SW480 (cell line): ENCODE measurements around the gene TPH2.
A peak's percentile ranks its signal among the peaks of the same experiment; 100 is the strongest.

Experiments
- DNase-seq: peaks from one replicate; pipeline ENCODE4 v3.0.0-alpha.2; 2016; ENCODE audit warnings: low spot score

The TPH2 gene

DNA sequence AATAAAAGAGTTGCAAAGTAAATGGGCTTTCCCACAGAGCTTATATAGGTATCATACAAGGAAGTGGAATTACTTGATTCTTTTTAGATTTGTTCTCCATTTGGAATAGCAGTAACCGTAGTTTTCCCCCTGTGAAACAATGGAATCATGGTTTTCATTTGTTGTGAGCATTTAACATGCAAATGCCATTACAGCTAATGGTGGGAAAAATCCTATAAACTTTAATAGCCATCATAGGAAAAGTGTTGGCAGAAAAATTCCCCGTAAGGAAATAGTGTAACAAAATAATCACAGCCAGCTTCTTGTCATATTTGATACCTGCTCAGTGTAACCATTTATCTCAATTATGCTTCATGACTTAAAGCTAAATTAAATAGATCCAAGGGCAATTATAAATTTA lies 95.3 kb downstream of the TPH2 start:
- no peak for DNase-seq

DNA sequence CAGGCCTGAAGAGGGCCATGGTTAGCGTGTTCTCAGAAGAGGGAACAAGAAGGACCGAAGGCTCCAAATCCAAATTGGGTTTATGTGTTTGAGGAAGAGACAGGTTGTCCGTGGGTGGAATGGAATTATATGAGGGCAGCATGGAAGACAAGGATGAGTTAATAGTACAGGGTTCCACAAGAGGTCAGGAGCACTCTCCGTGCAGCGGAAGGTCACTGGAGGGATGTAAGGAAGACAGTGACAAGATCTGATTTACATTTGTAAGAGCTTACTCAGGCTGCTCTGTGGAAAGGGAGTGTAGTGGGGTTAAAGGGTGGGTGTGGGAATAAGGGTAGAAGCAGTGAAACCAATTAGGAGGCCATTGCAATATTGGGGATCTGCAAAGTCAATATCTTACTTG lies 97.0 kb downstream of the TPH2 start:
- DNase-seq = no peak

DNA sequence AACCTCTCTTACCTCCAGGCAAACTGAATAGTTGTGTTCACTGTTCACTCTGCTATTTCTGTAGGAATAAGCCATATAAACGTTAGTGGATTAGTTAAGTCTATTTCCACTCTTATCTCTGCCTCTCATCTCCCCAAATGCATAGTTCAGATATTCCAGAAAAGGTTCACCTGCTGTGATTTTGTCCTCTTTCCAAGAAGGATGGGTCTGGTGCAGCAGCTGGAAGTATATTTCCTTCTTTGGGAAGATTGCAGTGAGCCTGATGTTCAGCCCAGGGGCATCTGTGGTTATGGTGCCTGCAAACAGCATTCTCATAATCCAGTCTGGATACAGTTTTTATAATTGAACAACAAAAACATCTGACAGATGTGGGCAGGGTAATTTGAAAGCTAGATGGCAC lies 97.7 kb downstream of the TPH2 start:
- DNase-seq = no peak

DNA sequence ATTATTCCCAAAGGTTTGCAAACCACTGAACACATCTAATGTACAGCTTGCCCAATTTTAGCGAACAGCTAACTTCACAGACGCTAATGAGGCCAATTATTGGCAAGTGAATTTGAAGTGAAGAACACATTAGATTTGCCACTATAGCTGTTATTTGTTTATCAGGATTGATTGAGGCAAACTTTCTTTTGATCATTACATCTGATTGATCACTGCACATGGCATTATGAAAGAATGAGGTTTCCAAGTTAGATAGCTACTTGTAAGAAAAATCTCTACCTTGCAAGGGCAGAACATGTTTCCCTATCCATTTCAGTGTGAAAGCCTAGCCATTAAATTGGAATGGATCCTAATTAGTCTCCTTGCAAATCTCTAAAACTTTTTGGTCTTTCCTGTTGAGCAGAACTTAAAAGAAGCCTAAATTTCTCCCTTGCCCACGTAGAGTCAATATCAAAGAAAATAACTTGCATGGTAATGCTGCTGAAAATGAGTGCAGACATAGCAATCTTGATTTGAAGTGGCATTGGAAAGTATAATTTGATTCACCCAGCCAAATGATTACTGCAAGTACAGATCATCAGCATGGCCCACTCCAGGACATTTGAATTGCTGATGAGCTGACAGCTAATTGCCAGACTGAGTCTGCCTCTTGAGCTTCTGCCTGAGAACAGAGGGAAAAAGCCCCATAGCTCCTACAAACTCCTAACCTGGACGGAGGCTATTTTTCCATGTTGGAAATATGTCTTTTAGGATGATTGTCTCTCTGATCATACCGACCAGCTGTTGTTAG lies 98.6 kb downstream of the TPH2 start:
- no peak for DNase-seq

DNA sequence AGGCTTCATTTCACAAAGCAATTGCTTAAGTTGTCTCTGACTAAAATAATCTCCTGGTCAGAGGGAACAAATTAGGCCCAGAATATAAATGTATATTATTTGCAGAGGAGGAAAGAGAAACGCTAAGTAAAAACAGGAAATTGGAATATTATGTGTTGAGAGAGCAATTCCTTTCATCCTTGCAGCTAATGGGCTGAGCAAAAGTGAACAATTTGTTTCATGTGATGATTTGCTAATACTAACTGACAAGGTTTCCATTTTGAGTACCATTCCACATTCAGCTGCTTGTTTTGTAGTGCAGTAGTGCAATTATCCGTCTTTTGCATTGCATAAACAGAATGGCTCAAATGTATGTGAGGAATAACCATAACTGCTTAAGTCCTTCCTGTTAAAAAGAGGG lies 103.2 kb downstream of the TPH2 start:
- DNase-seq = no peak

DNA sequence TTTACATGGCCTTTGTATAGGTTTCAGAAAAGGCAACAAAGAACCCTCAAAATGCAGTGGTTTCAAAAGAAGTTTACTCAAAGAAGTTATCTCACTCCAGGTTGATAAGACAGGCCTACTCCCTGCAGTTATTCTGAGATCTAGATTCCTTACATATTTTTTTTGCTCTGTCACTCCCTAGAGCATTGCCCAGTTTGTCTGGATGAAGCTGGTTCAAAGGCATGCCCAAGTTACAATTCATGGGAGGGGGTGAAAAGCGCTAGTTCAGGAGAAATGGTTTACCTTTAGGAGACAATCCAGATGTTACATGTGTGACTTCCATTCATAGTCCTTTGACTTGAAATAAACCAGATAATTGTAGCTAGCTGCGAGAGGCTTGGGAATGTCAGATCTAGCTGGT lies 115.0 kb downstream of the TPH2 start:
- no peak for DNase-seq

DNA sequence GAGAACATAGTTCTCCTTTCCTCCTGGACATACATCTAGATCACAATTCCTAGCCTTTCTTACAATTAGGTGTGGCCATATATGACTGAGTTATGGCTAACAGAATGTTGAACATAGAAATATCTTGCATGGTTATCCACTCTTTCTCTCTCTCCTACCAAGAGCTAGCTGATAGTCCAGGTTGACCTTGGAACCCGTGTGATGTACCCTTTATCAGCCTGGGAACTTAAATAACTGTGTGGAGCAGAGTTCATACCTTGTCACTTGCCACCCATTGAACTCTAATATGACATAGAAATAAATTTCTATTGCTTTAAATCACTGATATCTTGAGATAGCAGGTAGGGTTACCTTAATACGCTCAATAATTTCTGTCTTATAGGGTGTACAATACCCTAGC lies 115.9 kb downstream of the TPH2 start:
- no peak for DNase-seq

DNA sequence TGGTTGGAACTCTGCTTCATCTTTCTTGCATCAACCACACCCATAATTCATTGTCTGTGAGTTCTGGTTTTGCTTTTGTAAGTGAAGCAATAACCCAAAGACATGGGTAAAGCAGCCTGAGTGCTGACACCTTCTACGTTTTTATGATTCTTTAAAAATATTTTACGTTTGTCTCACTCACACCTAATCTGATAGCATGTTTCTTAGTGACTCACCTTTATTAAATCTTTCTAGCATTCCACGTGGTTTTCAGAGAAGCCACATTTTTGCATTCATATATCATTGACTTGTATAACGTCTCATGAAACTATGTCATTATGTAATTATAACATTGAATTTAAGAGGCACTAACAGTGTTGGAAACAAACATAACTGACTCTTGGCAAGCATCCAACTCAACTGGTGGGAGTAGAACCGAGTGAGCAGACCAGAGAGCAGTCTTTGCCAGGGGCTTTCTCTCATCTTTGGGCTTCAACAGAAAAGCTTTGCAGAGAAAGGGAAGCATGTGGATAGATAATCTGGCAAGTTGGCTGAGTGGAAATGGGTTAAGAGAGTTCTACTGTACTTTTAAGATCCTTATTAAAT lies 118.8 kb downstream of the TPH2 start:
- no peak for DNase-seq

DNA sequence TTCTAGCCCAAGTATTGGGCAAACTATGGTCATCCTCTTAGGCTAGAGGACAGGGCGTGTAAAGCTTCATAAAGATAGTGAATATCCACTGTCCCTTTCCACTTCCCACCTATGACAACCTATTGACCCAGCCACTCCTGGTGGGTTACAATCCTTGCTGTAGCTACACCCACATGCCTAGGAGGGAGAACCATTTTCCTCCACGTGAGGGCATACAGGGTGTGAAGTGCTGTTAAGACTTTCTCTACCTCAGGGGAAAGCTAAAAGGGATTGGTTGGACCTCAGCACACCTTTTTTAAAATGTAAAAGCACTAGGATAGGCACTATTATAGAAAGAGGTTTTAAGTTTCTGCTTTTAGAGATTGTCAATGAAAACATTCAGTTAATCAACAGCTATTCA lies 124.4 kb downstream of the TPH2 start:
- no peak for DNase-seq

DNA sequence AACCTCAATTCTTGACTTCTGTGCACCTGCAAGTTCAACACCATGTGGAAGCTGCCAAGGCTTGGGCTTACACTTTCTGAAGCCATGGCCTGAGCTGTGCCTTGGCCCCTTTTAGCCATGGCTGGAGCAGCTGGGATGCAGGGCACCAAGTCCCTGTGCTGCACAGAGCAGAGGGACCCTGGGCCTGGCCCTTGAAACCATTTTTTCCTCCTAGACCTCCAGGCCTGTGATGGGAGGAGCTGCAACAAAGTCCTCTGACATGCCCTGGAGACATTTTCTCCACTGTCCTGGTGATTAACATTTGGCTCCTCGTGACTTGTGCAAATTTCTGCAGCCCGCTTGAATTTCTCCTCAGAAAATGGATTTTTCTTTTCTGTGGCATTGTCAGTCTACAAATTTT lies 132.4 kb downstream of the TPH2 start:
- DNase-seq = no peak

DNA sequence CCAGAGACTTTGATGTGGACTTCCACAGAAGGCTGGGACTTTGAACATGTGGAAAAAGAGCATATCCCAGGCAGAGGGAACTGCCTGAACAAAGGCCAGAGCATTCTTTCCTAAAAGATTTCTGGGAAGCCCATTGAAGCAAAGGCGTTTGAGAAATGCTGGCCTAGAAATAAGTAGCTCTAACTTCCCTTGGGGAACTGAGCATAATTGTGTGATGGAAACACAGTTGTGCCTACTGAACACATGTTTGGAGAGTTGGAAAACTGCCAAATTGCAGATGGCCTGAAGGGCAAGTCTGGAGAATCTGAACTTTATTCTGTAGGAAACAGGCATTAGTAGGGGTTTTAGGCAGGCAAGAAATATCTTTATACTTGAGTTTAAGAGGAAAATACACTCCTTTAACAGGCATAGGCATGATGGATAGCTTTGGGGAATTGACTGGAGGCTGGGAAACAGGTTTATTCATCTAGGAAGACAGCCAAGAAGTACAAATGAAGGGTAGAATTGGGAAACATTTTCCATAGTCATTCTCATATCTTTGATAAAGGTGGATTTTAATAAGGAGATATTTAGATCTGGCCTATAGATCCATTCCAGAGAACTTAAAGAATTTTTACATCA lies 134.1 kb downstream of the TPH2 start:
- DNase-seq = no peak

DNA sequence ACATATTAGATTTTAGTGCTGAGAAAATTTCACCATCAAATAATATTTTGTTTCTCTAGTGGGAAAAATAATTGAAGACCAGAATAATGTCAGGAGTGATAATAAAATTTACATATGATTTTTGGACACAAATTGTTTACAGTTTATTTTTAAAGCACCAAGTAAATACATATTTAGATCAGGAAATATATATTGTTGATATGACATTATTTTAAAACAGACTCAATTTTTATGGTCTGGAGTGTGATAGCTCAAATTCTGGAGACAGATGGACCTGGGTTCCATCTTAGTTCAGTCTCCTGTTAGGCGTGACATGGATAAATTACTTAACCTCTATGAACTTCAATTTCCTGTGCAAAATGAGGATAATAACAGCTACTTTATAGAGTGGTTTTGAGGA lies 135.4 kb downstream of the TPH2 start:
- no peak for DNase-seq

DNA sequence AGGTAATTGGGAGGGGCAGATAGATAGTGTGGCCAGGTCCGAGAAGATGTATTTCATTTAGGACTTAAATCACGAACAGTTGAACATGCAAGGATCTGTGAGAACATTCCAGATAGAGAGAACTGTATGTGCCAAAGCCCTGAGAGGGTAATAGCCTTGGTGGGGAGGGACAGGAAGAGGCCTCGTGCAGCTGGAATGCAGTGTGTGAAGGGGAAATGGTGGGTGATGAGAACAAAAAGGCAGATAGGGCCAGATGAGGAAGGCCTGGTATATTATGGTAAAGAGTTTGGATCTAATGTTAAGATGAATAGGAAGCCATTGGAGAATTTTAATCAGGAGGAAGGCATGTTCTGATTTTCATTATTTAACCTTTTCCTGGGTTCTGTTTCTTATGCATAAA lies 136.3 kb downstream of the TPH2 start:
- no peak for DNase-seq

DNA sequence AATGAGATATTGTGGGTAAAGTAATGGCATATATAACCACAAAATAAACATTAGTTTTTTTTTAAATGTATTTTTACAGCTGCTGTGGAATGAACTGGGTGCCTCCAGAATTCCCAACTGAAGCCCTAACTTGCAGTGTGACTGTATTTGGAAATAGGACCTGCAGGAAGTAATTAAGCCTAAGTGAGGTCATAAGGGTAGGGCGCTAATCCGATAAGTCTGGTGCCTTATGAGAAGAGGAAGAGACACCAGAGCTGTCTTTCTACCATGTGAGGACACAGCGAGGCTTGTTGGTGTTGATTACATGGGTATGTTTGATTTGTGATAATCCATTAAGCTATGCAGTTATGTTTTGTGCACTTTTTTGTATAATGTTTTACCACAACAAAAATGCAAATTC lies 136.8 kb downstream of the TPH2 start:
- DNase-seq = peak; percentile 41

DNA sequence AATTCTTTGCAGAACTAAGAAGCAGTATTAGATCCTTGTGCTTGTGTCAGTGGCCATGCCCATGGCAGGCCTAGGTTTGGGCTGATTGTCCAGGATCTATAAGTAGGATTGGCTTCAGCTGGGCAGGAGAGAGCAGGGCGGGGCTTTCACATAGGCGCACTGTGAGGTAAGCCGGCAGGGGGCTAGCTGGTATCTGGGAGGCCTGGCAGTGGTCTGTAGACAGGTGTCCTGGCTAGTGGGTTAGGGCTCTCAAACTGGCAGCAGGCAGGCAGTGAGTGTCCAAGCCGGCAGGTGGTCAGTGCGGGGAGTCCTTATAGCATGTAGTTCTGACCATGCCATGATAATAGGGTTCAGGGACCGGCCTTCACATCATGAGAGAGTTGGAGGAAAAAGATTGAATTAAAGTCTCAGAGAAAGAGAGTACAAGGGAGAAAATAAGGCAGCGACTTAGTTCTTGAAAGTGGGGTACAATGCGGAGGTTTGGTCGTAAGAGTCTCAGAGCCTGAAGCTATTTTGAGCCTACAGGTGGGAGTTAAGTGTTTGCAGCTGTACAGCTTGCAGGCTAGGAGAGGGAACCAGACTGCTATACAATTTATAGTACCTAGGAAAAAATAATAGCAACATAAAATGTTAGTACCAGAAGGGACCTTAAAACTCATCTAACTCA lies 137.4 kb downstream of the TPH2 start:
- DNase-seq = no peak

DNA sequence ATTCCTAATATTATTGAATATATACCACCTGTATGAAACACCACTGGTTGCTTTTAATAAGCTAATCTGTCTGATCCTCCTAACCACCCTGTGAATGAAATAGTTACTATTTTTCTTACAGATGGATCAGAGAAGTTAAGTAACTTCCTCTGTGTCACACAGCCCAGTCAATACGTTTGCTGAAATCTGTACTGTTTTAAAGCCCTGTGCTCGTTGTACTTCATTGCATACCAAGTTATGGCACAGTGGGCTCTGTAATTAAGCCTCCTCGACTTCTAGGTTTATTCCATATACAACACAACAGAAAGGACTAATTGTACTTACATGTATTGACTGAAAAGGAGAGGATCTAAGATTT lies 137.9 kb downstream of the TPH2 start:
- DNase-seq = no peak

DNA sequence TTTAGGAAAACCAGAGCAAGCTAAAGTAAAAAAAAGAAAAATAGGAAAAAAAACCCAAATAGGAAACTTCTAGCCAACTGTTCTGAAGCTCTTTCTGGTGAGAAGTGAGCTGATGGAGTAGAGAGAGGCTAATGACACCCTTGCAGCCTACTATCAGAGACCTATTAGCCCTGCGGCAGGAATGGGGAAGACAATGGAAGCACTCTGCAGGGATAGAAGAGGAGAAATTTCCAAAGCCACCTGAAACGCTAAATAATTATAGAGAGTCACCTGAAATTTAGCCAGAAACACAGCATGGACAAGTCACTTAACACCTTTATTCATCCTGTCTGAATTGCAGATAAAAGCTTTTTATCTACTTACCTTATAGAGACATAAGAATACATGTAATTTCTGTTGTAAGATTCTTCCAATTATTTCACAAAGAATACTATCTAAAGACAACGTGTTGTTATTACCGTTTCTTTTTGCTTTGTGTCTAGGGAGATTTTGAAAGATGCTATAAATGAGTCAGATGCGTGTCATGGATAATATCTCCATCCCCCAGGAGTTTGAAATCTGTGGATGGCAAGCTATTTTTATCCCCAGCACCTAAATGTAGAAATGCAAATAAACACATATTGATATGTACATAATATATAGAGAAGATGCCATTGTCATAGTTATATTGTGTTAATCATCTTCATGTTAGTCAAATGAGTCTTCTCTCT lies 138.6 kb downstream of the TPH2 start:
- DNase-seq = no peak

DNA sequence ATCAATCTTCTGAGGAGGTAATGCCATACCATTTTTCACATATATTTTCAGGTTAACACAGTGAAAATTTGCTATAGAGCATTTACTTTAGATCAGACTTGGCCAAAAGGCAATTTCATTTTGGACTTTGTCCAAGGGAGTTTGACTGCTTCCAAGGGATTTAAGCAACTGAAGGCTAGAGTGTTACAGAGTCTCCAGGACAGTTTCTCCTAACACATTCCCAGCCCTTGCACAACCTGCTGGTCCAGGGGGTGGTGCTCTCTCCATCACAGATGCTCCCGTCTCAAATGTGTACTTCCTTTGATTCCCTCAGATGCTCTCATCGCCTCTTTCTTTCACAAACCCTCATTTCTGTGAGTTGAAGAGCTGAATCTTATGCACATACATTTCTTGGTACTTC lies 143.1 kb downstream of the TPH2 start:
- no peak for DNase-seq
